GM19023 (cell line): ENCODE results near the gene RIC8B.

Experiments used
- ATAC-seq: cut with Tn5 transposase; IDR thresholded peaks from one replicate; pipeline ENCODE4 v1.9.1; 2021; ENCODE audit warnings: mild to moderate bottlenecking, moderate library complexity; ENCODE audit not compliant: unreplicated experiment

Gene RIC8B

DNA sequence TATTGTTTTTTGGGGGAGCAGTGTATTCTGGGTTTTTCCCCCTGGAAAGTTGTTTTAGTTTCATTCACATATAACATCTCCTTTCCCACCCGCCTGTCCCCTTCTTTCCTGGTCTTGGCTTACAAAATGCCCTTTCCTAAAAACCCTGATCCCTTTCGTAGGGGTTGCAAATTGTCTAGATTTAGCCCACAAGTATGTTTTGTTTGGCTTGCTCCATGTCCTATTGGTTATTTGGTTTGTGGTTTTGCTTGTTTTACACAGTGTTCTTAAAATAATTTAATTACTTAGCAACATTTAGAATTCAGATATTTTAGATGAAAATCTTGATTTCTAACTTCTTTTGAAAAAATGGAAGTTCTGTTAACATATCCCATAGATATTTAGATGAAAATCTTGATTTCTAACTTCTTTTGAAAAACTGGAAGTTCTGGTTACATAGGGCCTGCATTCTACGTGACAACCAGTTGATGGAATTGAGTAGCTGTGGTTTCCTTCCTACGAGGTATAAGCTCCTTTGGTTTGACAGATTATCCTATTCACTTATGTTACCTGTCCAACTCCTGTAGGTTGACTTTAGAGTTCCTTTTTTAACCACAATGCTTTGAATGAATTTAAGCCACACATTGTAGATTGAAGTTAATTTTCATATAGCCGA, 92.1 kb downstream of the RIC8B start:
- no peak for ATAC-seq

DNA sequence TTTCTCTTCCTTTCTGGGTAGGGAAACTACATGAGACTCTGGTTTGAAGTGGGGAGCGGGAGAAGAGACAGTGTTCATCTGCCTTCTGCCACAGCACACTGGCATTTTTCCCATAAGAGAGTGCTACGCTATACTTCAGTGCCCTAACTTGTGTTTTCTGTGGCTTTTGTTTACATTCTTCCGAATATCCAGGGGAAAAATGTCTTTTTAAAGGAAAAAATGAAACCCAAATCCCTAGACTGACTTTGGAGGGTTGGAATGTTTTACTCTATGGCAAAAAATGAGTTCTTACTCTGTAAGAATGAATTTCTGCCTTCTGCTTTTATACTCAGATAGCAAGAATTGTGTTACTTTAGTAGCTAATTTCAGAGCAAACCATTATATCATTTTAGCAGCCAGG, 93.2 kb downstream of the RIC8B start:
- ATAC-seq, result no peak

DNA sequence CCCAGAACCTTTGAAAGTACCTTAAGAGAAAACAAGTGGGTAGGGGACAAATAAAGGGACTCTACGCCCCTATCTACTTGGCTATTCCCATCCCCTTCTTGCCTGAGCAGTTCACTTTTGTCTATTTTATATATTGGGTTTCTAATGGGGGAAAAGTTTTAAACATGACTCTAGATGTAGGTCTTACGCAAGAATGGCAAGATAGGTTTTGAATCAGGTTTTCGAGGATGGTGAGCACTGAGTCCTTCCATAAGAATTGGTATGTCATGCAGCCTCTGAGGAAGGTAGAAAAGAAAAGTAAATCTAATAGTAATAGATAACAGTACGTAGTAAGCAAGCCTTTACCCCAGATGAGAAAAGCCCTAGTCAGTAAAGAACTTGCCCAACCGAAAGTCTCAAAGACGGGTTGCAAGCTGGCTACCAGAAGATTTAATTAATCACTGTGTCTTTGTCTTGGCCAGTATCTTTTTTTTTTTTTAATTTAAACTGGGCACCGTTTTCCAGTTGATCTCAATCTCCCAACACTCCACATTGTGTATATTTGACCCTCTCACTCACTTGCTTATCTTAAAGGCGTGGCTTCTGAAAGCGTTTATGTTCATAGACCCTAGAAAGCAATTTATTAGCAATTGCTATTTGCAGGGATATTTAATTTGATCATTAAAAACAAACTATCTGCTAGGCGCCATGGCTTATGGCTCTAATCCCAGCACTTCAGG, 94.7 kb downstream of the RIC8B start:
- ATAC-seq, result no peak

DNA sequence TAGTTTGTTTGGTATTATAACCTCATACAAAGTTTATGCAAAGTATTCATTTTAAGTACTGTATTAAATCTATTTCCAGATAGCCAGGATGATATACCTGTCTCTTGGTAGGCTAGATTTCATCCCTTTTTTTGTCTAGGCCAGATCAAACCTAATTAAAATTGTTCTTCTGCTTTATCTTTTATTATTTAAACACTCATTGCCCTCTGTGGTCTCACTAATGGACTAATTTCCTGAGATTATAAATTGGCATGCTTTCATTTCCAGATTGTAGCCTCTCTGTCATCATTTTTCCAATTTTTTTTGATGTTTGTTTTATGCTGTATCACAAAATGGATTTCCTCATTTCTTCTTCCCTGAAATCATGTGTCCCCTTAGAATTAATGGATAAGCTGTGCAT, 95.6 kb downstream of the RIC8B start:
- no peak for ATAC-seq

GRCh38 chr12:106871477-106871876, 97.0 kb downstream of the RIC8B start:
- no peak for ATAC-seq

DNA sequence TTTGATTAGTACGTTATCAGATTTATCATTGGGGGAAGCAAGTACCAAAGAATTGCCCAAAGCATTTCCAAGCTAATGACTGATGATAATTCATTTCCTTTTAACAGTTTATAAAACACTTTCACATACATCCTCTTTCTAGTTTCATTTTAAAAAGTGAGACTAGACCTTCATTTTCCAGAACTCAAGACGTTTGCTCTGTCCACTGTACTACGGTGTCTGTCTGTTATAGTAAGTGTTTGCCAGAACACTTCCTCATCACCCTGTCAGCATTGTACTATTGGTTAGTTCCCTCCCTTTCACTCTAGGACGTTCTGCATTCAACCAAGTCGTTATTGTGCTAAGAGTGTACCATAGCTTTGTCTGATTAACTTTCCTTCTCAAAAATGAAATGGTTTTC, 99.5 kb downstream of the RIC8B start:
- no peak for ATAC-seq

GRCh38 chr12:106878804-106879203, 104.3 kb downstream of the RIC8B start:
- ATAC-seq, result no peak

- no peak for ATAC-seq
Measured at GRCh38 chr12:106879612-106880011, 105.1 kb downstream of the RIC8B start.

DNA sequence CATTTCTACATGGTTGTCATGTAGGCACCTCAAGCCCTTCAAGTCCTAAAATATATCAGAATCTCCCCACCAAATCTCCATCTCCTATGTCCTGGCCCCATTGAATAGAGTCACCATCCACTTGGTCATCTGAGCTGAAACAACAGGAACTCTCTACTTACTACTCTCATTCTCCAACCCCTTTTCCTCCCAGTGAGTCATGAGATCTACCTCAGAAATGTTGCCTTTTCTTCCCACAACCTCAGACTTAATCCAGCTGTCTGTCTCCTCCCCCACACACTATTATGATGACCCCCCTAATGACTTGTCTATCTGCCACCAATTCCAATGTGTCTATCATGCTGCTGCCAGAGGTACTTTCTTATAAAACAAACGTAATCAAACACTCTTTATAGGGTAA, 108.9 kb downstream of the RIC8B start:
- no peak for ATAC-seq

DNA sequence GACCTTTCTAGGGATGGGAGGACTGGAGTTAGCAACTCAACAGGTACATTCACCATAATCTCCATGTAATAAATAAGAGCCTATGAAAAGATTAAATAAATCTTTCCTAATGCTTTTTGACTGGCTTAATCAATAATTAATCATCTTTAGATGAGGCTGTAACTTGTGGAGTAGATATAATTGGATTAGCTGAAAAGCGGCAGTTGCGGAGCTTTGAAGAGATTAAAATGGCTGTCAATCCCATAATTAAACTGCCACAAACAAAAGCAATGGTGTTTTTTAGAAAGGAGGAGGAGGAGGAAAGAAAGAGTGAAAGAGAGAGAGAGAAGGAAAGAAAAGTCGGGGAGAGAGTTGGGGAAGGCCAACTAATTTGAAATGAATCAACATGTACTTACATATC, 110.5 kb downstream of the RIC8B start:
- no peak for ATAC-seq

DNA sequence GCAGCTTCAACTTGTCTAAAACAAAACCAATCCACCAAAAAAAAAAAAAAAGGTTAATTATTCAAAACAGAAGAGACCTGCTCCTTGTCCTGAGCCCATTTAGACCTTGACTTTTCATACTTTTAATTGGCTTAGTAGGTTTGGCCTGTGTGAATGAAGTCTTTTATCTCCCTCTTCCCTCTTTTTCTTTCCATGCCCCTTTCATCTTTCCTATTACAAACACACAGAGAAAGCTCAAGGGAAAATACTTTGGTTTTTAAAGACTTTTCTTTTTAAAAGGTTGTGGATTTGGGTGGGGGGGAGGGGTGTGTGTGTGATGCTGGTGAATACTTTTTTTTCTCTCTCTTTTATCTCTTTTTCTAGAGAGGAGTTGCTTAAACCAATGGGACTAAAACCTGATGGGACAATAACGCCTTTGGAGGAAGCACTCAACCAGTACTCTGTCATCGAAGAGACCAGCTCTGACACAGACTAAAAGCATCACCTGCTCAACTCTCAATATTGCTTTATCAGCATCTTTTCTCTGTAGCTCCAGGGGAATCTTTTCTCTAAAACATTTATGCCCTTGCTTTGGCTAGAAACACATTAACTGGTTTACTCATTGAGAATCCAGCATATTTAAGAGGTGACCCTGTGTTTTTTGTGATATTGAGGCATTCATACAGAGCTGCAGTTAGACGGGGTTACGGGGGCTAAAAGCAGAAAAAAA, 111.2 kb downstream of the RIC8B start:
- no peak for ATAC-seq

DNA sequence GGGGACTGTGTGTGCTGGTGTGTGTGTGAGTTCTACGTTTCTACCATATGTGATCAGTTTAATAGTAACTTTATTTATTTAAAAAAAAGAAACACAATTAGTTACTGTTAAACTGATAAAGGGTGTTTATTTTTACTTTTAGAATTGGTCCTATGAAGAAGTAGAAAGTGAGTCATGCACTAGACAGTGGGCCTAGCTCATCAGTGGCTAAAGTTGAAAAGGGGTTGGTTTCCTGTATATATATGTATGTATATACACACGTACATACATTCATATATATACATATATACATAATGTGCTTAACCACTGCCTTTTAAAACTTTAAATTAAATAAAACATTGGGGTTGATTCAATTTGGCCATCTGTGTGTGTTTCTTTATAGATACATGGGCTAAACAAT, 112.5 kb downstream of the RIC8B start:
- no peak for ATAC-seq

- no peak for ATAC-seq
Measured at GRCh38 chr12:106888348-106888970, 114.0 kb downstream of the RIC8B start.

DNA sequence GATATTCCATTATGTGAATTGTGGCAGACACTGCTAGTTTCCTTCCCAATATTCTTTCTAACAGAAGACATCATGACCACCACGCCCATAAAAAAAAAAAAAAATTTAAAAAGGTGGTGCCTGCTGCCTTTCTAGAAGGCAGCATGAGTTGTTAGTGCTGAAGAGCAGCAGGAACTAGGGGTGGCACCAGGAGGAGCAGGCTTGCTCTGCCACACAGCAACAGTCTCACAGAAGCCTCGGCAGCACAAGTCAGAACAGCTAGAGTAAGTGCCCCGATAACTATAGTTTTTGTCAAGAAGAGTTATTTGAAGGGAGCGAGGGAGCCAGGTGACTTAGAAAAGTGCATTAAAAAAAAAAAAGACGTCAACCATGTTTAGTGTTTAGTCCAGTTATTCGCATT, 114.8 kb downstream of the RIC8B start:
- ATAC-seq, result no peak

GRCh38 chr12:106889950-106890626, 115.6 kb downstream of the RIC8B start:
- no peak for ATAC-seq

DNA sequence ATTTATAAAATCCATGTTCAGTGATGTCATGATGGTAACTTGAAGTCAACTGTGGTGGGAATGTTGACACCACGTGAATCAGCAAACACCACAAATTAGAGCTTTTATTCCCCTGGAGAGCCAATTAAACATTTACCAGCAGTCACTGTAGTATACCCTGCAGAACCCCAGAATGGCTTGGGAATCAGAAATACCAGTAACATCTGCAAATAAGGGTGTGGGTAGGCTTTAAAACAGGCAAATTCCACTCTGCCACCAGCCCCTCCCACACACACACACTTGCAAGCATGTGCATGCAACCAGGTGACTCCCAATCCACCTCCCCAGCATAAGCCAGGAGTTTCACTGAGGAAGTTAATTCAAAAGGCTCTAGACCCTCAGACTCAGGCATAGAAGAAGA, 117.6 kb downstream of the RIC8B start:
- no peak for ATAC-seq

DNA sequence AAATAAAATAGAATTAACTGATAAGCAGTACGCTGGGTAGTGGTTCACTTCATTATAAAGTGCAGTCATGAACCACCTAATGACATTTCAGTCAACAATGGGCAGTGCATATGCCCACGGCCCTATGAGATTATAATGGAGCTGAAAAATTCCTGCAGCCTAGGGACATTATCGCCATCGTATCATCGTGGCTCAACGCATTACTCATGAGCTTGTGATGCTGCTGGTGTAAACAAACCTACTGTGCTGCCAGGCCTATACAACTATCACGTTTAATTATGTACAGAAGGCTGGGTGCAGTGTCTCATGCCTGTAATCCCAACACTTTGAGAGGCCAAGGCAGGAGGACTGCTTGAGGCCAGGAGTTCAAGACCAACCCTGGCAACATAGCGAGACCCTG, 119.0 kb downstream of the RIC8B start:
- ATAC-seq, result no peak

GRCh38 chr12:106894774-106895173, 120.3 kb downstream of the RIC8B start:
- ATAC-seq, result no peak

GRCh38 chr12:106896603-106897002, 122.1 kb downstream of the RIC8B start:
- no peak for ATAC-seq

GRCh38 chr12:106897082-106897481, 122.6 kb downstream of the RIC8B start:
- ATAC-seq, result no peak
